ENCODE data around the gene LTA4H. TPM values are rescaled to one million over a fixed set of nuclear protein-coding genes. Genes with fewer than 3 reads are reported as not detected.

The LTA4H gene
- total RNA-seq, 1 donor from 2014 or later: 69.4 TPM

GRCh38 chr12:95997911-95998510, 37.4 kb downstream of the LTA4H start:
- H3K4me3 Mint-ChIP-seq (ENCODE audit: unreplicated experiment): no peak overlapping the region
- TF ChIP-seq CTCF (IDR thresholded peaks at IDR 0.05): no peak
- H3K27me3 Mint-ChIP-seq (ENCODE audit: unreplicated experiment): no peaks in the 10 kb centered on the region
- H3K27ac Mint-ChIP-seq (ENCODE audit: unreplicated experiment): no peak overlapping the region
- peaks cover 14% of the 10 kb centered on the region for H3K36me3 Mint-ChIP-seq (ENCODE audit: unreplicated experiment)
- H3K9me3 Mint-ChIP-seq (ENCODE audit: unreplicated experiment): no peaks in the 10 kb centered on the region
- no peaks in the 10 kb centered on the region for H3K4me1 Mint-ChIP-seq (ENCODE audit: unreplicated experiment)
- no peak for DNase-seq (ENCODE audit: extremely low spot score, unreplicated experiment)

- Mint-ChIP-seq H3K4me1 (ENCODE audit: unreplicated experiment) (no peaks in the 10 kb centered on the region), H3K9me3 (ENCODE audit: unreplicated experiment) (no peaks in the 10 kb centered on the region), H3K27ac (ENCODE audit: unreplicated experiment) (no peak overlapping the region), H3K27me3 (ENCODE audit: unreplicated experiment) (no peaks in the 10 kb centered on the region), H3K36me3 (ENCODE audit: unreplicated experiment) (peaks cover 9% of the 10 kb centered on the region), H3K4me3 (ENCODE audit: unreplicated experiment) (no peak overlapping the region)
- no peak for TF ChIP-seq CTCF (IDR thresholded peaks at IDR 0.05)
- DNase-seq (ENCODE audit: extremely low spot score, unreplicated experiment): no peak
Observed at GRCh38 chr12:95997276-95997675, 38.1 kb downstream of the LTA4H start.

DNA sequence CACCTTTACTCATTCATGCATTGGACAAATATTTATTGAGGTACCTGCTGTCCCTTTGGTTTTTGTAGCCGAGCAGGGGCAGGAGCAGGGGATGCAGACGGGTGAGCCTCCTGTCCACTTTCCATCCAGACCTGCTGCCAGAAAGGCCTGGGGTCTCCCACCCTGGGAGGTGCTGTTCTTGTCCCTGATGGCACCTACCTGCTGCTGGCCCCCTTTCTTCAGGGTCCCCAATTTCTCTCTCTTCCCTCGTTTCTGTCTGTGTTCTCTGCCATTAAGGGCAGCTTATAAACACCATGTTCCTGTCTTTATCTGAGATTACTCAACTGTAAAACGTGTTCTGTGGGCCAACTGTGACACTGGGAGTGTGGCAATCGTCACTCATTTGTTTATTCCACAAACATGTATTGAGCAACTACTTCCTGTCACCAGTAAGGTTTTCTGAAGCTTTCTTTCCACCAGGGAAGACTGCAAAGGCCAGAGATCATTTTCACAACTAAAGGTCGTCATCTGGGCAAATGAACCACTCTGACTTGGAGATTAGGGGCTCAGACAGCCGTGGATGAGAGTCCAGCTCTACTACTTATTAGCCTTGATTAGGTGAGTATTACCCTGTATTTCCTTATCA, 39.2 kb downstream of the LTA4H start, which contains the start of gene HAL:
HAL (minus strand) TSS at position 311 of the 625 bp plus-strand sequence. CDS start 434 bp downstream, outside the sequence.
- Mint-ChIP-seq H3K9me3 (ENCODE audit: unreplicated experiment) (no peaks in the 10 kb centered on the region), H3K27ac (ENCODE audit: unreplicated experiment) (no peak within 1 kb of the TSS), H3K36me3 (ENCODE audit: unreplicated experiment) (peaks cover 8% of the 10 kb centered on the region), H3K4me3 (ENCODE audit: unreplicated experiment) (no peak within 1 kb of the TSS), H3K27me3 (ENCODE audit: unreplicated experiment) (peaks cover 3% of the 10 kb centered on the region), H3K4me1 (ENCODE audit: unreplicated experiment) (no peaks in the 10 kb centered on the region)
- no peak for TF ChIP-seq CTCF (IDR thresholded peaks at IDR 0.05)
- no peak for DNase-seq (ENCODE audit: extremely low spot score, unreplicated experiment)

- no peaks in the 10 kb centered on the region for H3K4me1 Mint-ChIP-seq (ENCODE audit: unreplicated experiment)
- no peak for TF ChIP-seq CTCF (IDR thresholded peaks at IDR 0.05)
- peaks cover 3% of the 10 kb centered on the region for H3K36me3 Mint-ChIP-seq (ENCODE audit: unreplicated experiment)
- H3K27me3 Mint-ChIP-seq (ENCODE audit: unreplicated experiment): peaks cover 5% of the 10 kb centered on the region
- no peak overlapping the region for H3K27ac Mint-ChIP-seq (ENCODE audit: unreplicated experiment)
- H3K4me3 Mint-ChIP-seq (ENCODE audit: unreplicated experiment): no peak overlapping the region
- DNase-seq (ENCODE audit: extremely low spot score, unreplicated experiment): no peak
- H3K9me3 Mint-ChIP-seq (ENCODE audit: unreplicated experiment): no peaks in the 10 kb centered on the region
Observed at GRCh38 chr12:95995238-95996031, 40.0 kb downstream of the LTA4H start.

DNA sequence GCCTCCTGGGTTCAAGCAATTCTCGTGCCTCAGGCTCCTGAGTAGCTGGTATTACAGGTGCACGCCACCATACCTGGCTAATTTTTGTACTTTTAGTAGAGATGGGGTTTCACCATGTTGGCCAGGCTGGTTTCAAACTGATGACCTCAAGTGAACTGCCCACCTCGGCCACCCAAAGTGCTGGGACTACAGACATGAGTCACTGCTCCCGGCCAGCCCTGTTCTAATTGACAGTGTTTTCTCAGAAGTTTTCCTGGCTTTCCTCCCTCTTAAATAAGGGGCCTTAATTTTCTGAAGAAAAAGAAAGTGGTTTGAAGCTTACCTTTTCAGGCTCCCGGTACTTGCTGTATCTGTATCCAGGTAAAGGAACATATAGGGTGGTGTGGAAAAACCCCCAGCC, 40.9 kb downstream of the LTA4H start:
- Mint-ChIP-seq H3K27me3 (ENCODE audit: unreplicated experiment) (peaks cover 5% of the 10 kb centered on the region), H3K9me3 (ENCODE audit: unreplicated experiment) (no peaks in the 10 kb centered on the region), H3K36me3 (ENCODE audit: unreplicated experiment) (no peaks in the 10 kb centered on the region), H3K27ac (ENCODE audit: unreplicated experiment) (no peak overlapping the region), H3K4me3 (ENCODE audit: unreplicated experiment) (no peak overlapping the region), H3K4me1 (ENCODE audit: unreplicated experiment) (no peaks in the 10 kb centered on the region)
- no peak for TF ChIP-seq CTCF (IDR thresholded peaks at IDR 0.05)
- no peak for DNase-seq (ENCODE audit: extremely low spot score, unreplicated experiment)
